MM.1S (cell line): Measurements from ENCODE around the gene HTR3B.

Source experiments
- EZH2 ChIP-seq: fragments of 300-600 bp; sonication (generic); optimal IDR thresholded peaks from 2 replicates; pipeline ENCODE3; 2017; ENCODE audit warnings: low read depth, mild to moderate bottlenecking, antibody characterized with exemption, low read length, mixed read lengths
- EZH2phosphoT487 ChIP-seq: fragments of 300-600 bp; sonication (generic); IDR thresholded peaks from 2 replicates; pipeline ENCODE4 v1.6.1; 2018; ENCODE audit warnings: antibody characterized with exemption, low read length
- TF ChIP-seq, protein P1 (sequence below): fragments of 300-600 bp; sonication (generic); IDR thresholded peaks from 2 replicates; pipeline ENCODE4 v1.5.1; 2016; ENCODE audit warnings: antibody characterized with exemption, low read length, mixed read lengths

DNA sequence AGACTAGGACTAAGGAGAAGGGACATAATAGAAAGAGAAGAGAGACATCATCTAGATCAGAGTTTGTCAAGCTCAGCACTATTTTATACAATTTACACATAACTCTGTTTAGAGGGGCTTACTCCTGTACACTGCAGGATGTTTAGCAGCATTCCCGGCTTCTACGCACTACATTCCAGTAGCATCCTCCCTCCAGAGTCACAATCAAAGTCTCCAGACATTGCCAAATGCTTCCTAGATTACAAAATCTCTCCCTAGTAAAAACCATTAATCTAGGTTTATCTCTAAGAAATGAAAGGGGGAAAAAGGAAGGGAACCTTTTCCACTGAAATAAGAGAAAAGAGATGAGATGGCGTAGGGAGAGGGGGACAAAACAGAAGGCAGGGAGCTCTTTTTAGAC is 33.3 kb upstream of the HTR3B start:
- TF ChIP-seq, protein P1, sequence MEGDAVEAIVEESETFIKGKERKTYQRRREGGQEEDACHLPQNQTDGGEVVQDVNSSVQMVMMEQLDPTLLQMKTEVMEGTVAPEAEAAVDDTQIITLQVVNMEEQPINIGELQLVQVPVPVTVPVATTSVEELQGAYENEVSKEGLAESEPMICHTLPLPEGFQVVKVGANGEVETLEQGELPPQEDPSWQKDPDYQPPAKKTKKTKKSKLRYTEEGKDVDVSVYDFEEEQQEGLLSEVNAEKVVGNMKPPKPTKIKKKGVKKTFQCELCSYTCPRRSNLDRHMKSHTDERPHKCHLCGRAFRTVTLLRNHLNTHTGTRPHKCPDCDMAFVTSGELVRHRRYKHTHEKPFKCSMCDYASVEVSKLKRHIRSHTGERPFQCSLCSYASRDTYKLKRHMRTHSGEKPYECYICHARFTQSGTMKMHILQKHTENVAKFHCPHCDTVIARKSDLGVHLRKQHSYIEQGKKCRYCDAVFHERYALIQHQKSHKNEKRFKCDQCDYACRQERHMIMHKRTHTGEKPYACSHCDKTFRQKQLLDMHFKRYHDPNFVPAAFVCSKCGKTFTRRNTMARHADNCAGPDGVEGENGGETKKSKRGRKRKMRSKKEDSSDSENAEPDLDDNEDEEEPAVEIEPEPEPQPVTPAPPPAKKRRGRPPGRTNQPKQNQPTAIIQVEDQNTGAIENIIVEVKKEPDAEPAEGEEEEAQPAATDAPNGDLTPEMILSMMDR: no peak
- TF ChIP-seq EZH2: no peak
- no peak for TF ChIP-seq EZH2phosphoT487
